Measurements from ENCODE around the gene SRSF8. TPM values are rescaled to one million over a fixed set of nuclear protein-coding genes. Genes with fewer than 3 reads are reported as not detected.

SRSF8 gene
- total RNA-seq, 1 experiment from 2014 or later, result 48.5 TPM

DNA sequence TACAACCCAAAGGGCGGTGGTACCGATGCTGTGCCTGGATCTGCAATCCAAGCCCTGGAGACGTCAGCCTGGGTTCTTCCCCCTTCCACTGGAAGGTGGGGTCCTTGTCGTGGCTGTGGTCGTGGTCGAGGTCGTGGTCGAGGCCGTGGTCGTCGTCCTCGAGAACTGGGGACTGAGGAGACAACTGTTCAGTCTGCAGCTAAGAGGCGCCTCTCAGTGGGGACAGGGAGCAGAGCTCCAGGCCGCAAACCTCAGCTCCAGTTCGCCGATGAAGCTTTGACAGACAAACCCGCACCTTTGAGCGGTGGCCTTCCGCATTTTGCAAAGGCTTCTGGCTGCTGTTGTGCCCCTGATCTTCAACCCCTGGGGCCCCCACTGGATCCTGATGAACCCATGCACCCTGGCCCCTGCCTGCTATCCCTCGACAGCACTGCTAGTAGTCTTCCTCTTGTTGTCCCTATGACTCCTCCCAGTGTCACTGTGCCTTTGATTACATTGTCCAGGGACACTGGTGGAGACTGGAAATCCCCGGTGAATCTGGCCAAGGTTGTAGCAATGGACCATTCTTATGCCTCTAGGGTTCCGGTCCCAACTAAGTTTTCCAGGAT lies 16.0 kb upstream of the SRSF8 start:
- Mint-ChIP-seq H3K4me1 (ENCODE audit: insufficient read depth, unreplicated experiment) (no peaks in the 10 kb centered on the region), H3K36me3 (ENCODE audit: insufficient read depth, unreplicated experiment) (peaks cover 6% of the 10 kb centered on the region), H3K27ac (ENCODE audit: low read depth, unreplicated experiment) (no peak overlapping the region), H3K4me3 (ENCODE audit: unreplicated experiment) (no peak overlapping the region), H3K27me3 (ENCODE audit: insufficient read depth, unreplicated experiment) (peaks cover 20% of the 10 kb centered on the region), H3K9me3 (ENCODE audit: unreplicated experiment) (peaks cover 7% of the 10 kb centered on the region)
- intact Hi-C loops (cut with micrococcal nuclease), result no loop called here
- BruUV-seq (replicated peaks), result no TSS peak
- CTCF ChIA-PET, result interaction anchor here (0.6 kb wide), 1 partner anchor 1345 kb away, joined by 4 read pairs; no protein-coding TSS in a partner anchor
- TF ChIP-seq, protein P1, sequence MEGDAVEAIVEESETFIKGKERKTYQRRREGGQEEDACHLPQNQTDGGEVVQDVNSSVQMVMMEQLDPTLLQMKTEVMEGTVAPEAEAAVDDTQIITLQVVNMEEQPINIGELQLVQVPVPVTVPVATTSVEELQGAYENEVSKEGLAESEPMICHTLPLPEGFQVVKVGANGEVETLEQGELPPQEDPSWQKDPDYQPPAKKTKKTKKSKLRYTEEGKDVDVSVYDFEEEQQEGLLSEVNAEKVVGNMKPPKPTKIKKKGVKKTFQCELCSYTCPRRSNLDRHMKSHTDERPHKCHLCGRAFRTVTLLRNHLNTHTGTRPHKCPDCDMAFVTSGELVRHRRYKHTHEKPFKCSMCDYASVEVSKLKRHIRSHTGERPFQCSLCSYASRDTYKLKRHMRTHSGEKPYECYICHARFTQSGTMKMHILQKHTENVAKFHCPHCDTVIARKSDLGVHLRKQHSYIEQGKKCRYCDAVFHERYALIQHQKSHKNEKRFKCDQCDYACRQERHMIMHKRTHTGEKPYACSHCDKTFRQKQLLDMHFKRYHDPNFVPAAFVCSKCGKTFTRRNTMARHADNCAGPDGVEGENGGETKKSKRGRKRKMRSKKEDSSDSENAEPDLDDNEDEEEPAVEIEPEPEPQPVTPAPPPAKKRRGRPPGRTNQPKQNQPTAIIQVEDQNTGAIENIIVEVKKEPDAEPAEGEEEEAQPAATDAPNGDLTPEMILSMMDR (IDR thresholded peaks at IDR 0.05; ENCODE audit: unreplicated experiment), result no peak
- POLR2A ChIA-PET, result interaction anchor here (0.7 kb wide), 1 partner anchor 58 kb away, joined by 3 read pairs; no protein-coding TSS in a partner anchor
- DNase-seq (ENCODE audit: unreplicated experiment), result no peak

DNA sequence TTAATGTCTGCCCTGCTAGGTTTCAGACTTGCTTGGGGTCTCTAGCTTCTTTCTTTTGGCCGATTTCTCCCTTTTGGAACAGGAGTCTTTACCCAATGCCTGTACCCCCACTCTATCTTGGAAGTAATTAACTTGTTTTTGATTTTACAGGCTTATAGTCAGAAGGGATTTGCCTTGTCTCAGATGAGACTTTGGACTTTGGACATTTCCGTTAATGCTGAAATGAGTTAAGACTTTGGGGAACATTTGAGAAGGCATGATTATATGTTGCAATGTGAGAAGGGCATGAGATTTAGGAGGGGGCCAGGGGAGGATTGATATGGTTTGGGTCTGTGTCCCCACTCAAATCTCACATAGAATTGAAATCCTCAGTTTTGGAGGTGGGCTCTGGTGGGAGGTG lies 12.4 kb upstream of the SRSF8 start:
- ChIA-PET POLR2A (interaction anchor here (1.5 kb wide), 1 partner anchor 13 kb away, joined by 4 read pairs; the partner anchor contains the start of gene SRSF8), CTCF (no interaction called here)
- DNase-seq (ENCODE audit: unreplicated experiment), result no peak
- Mint-ChIP-seq H3K36me3 (ENCODE audit: insufficient read depth, unreplicated experiment) (peaks cover 6% of the 10 kb centered on the region), H3K27me3 (ENCODE audit: insufficient read depth, unreplicated experiment) (no peaks in the 10 kb centered on the region), H3K4me3 (ENCODE audit: unreplicated experiment) (no peak overlapping the region), H3K4me1 (ENCODE audit: insufficient read depth, unreplicated experiment) (no peaks in the 10 kb centered on the region), H3K9me3 (ENCODE audit: unreplicated experiment) (peaks cover 7% of the 10 kb centered on the region), H3K27ac (ENCODE audit: low read depth, unreplicated experiment) (no peak overlapping the region)
- intact Hi-C loops (cut with micrococcal nuclease), result no loop called here
- TF ChIP-seq, protein P1 (IDR thresholded peaks at IDR 0.05; ENCODE audit: unreplicated experiment), result no peak
- no TSS peak for BruUV-seq (replicated peaks)

DNA sequence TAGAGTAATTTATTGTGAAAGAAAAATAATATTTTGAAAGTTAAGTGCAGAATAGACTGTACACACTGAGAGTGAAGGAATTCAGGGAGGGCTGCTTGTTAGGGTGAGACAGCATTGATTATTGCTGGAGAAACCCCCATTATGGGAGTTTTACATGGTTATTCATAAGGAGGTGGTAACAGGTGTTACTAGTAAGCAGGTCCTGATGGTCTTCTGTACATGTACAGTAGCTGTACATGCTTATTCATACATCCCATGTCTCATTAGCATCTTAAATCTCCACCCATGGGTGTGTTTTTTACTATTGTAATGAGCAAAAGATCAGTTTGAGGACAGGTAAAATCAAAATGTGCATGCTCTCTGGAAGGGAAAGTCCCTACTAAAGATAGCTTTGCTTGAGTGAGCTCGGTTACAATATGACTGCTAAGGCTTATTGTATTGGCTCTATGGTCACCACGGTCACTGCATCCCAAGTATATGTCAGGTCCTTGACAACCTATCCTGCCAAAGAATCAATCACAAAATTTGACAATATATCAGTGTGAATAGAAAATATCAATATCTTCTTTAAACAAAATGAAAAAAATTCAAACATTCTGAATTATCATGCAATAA lies 11.3 kb upstream of the SRSF8 start:
- BruUV-seq (replicated peaks), result no TSS peak
- TF ChIP-seq, protein P1 (IDR thresholded peaks at IDR 0.05; ENCODE audit: unreplicated experiment), result no peak
- H3K27ac Mint-ChIP-seq (ENCODE audit: low read depth, unreplicated experiment), result no peak overlapping the region
- no peaks in the 10 kb centered on the region for H3K27me3 Mint-ChIP-seq (ENCODE audit: insufficient read depth, unreplicated experiment)
- intact Hi-C loops (cut with micrococcal nuclease), result no loop called here
- ChIA-PET POLR2A (interaction anchor here (2.0 to 3.8 kb wide), 2 partner anchors 10 to 12 kb away, joined by 4 to 13 read pairs; partner anchors contain the start of gene SRSF8), CTCF (interaction anchor here (0.8 kb wide), 1 partner anchor 20 kb away, joined by 3 read pairs; no protein-coding TSS in a partner anchor)
- H3K4me1 Mint-ChIP-seq (ENCODE audit: insufficient read depth, unreplicated experiment), result no peaks in the 10 kb centered on the region
- DNase-seq (ENCODE audit: unreplicated experiment), result no peak
- no peak overlapping the region for H3K4me3 Mint-ChIP-seq (ENCODE audit: unreplicated experiment)
- peaks cover 6% of the 10 kb centered on the region for H3K36me3 Mint-ChIP-seq (ENCODE audit: insufficient read depth, unreplicated experiment)
- peaks cover 7% of the 10 kb centered on the region for H3K9me3 Mint-ChIP-seq (ENCODE audit: unreplicated experiment)

DNA sequence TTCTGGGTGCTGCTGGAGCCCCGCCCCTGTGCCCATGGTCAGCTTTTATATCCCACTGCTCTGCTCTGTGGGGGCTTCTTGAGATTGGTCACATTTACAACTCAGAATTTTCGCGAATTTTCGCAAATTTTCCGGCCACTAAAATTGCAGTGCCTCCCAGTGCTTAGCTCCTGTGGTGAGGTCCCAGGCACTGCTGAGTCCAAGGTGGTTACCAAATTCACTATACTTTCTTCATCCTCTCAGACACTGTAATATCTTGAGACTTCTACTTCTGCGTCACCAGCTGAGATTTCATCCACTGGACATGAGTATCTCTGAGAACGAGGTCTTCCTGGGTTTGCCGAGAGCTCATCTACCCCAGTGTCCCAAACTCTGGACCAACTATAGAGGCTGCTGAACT lies 8.8 kb upstream of the SRSF8 start:
- Mint-ChIP-seq H3K27ac (ENCODE audit: low read depth, unreplicated experiment) (no peak overlapping the region), H3K4me3 (ENCODE audit: unreplicated experiment) (no peak overlapping the region), H3K36me3 (ENCODE audit: insufficient read depth, unreplicated experiment) (peaks cover 1% of the 10 kb centered on the region), H3K27me3 (ENCODE audit: insufficient read depth, unreplicated experiment) (no peaks in the 10 kb centered on the region), H3K4me1 (ENCODE audit: insufficient read depth, unreplicated experiment) (no peaks in the 10 kb centered on the region), H3K9me3 (ENCODE audit: unreplicated experiment) (peaks cover 2% of the 10 kb centered on the region)
- CTCF ChIA-PET, result interaction anchor here (0.5 to 2.0 kb wide), 2 partner anchors 9 to 415 kb away, joined by 3 to 12 read pairs; partner anchors contain the start of gene SRSF8
- TF ChIP-seq, protein P1 (IDR thresholded peaks at IDR 0.05; ENCODE audit: unreplicated experiment), result no peak
- POLR2A ChIA-PET, result interaction anchor here (3.8 kb wide), 1 partner anchor 9 kb away, joined by 13 read pairs; the partner anchor contains the start of gene SRSF8
- BruUV-seq (replicated peaks), result no TSS peak
- intact Hi-C loops (cut with micrococcal nuclease), result no loop called here
- DNase-seq (ENCODE audit: unreplicated experiment), result no peak
